Pancreas (tissue), 10 donors: ENCODE measurements around the gene SORCS2. TPM values are rescaled to one million over a fixed set of nuclear protein-coding genes. Genes with fewer than 3 reads are reported as not detected.

ENCODE experiments used
- ATAC-seq, 4 donors: fragments of 200-7000 bp; cut with Tn5 transposase; one replicate each; pipeline versions ENCODE4 v1.8.0 to v1.9.1; 2020; ENCODE audit warnings: mild to moderate bottlenecking in 4 of 4, moderate library complexity in 4 of 4
- DNase-seq, 6 donors: peaks; one replicate each; pipeline ENCODE4 v3.0.0-alpha.2; 2020
- FAIRE-seq: peaks from 2 replicates; lab custom pipeline; 2012; peaks lifted over from hg19 to GRCh38; lab: Jason Lieb, UNC
- H3K27ac ChIP-seq, 4 donors: fragments of 200-600 bp; sonication (generic); 1 replicate in 3 of 4; 2 replicates in 1 of 4; pipeline versions ENCODE4 v1.5.0 to v1.8.0; 2020
- H3K27me3 ChIP-seq, 4 donors: fragments of 200-600 bp; one replicate each; pipeline ENCODE4 v1.8.0; 2021
- H3K36me3 ChIP-seq, 3 donors: fragments of 200-600 bp; sonication (generic) in 1 of 3; one replicate each; pipeline versions ENCODE4 v1.5.0 to v1.8.0; 2020 to 2021
- H3K4me1 ChIP-seq, 3 donors: fragments of 200-600 bp; one replicate each; pipeline ENCODE4 v1.8.0; 2021
- H3K4me3 ChIP-seq, 4 donors: fragments of 200-600 bp; sonication (generic) in 2 of 4; one replicate each; pipeline versions ENCODE4 v1.5.0 to v1.8.0; 2020 to 2021
- H3K9me3 ChIP-seq, 4 donors: fragments of 200-600 bp; one replicate each; pipeline ENCODE4 v1.8.0; 2021
- CTCF ChIP-seq, 4 donors: fragments of 200-600 bp; sonication (generic) in 3 of 4; IDR thresholded peaks; one replicate each; pipeline versions ENCODE4 v1.5.0 to v1.8.0; 2021; ENCODE audit warnings: antibody characterized with exemption in 4 of 4
- WGBS, 2 donors: extraction: QIAGEN DNeasy Blood & Tissue Kit; methylation state at CpG; one replicate each; pipeline ENCODE4 v1.1.7; 2013; 5-methylcytosine and 5-hydroxymethylcytosine counted together
- intact Hi-C, 3 donors: fragments of 100-400 bp; cut with DNase I; formaldehyde crosslinking; loops; one replicate each; pipeline versions ENCODE4 v1.11.1 to v1.14.2; 2022
- polyA plus RNA-seq, 2 donors: library from polyadenylated mRNA; stranded (reverse); fragments of 200-250 nt; gene quantifications; one replicate each; pipeline ENCODE4 v1.2.3, GENCODE V29; 2013
- total RNA-seq, 6 donors: library from RNA; stranded (reverse); fragmentation: NEBNext Ultra II Directional in 4 of 6; extraction: Animal tissue kit (Norgen Biotek cat#: 25700) in 4 of 6; gene quantifications; one replicate each; pipeline versions ENCODE4 v1.2.1 to v1.2.4, GENCODE V29; 2021 to 2023
- donor health status: healthy with polysubstance abuse.
- donor health status: DM: no; HTN: no; CAD: no; lungs with moderate emphysema.
- donor health status: DM: no; HTN: no; CAD: no.
- donor health status: control.
- donor health status: control.
- donor health status: Bipolar disorder and iron deficiency.
- donor health status: DM: yes; HTN: yes; CAD: no.
- donor health status: DM: no; HTN: no; CAD: no.
- donor health status: DM: no; HTN: no; CAD: no.
- donor health status: DM: yes; HTN: yes; CAD: no.

The SORCS2 gene
- total and polyA plus RNA-seq, 8 donors: 0.14 to 1.7 (median 0.42) TPM

DNA sequence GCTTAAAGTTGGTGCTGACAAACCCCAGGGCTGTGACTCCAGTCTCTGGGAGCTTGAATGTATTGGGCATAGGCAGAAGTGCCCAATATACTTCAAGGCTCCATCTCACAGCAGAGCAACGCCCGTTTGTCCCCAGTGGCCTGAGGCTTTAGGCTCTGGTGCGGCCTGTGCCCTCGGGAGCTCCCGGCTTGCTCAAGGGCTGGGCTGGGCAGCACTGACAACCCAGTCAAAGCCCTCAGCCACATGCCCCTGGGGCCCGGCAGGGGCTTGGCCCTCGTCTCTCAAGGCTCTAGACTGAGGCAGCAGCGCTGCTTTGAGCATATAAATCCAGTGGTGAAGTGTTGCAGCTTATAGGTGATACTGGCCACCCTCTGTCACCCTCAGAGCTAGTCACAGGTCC is 543.6 kb downstream of the SORCS2 start:
- H3K36me3 ChIP-seq: no peaks in the 10 kb centered on the region
- TF ChIP-seq CTCF (IDR thresholded peaks at IDR 0.05): no peak
- WGBS, 2 donors: 59 to 80% methylated on average over 8 of the region's 8 CpGs
- H3K9me3 ChIP-seq: no peaks in the 10 kb centered on the region
- DNase-seq (peak in 1 of 6 donors; percentile 45), FAIRE-seq (no peak), ATAC-seq (no peak)
- no peaks in the 10 kb centered on the region for H3K27me3 ChIP-seq
- H3K4me3 ChIP-seq: no peak overlapping the region
- intact Hi-C loops: no loop called here
- no peaks in the 10 kb centered on the region for H3K4me1 ChIP-seq
- H3K27ac ChIP-seq: no peak overlapping the region

DNA sequence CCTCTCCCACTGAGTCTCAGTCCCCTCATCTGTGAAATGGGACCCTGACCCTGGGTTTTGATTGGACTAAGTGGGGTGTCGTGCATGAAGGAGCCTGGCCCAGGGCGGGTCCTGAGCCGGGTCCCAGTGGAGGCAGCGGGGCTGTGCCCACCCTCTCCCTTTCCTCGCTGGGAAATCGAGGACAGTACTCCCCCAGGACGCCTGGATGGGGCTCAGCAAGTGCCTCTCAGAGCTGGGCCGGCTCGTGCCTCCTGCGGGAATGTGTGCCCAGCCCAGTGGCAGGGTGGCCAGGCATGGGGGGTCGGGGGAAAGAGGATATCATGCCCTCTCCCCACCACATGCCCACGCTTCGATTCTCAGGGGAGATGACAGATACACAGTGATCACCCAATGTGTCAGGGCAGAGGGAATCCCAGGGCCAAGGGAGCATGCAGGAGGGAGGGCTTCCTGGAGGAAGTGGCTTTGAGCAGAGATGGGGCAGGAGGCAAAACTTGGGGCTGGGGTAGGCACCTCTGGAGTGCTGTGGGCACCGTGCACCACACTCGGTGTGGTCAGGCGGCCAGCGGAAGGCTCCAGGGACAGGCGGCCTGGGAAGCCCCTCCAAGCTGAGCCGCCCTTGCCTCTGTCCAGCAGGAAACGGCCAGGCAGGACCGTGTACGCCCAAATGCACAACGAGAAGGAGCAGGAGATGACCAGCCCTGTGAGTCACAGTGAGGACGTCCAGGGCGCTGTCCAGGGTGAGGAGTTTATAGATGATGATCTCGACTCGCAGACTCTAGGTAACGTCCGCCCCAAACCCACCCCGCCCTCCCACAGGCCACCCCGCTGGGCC is 544.3 kb downstream of the SORCS2 start:
- Histone ChIP-seq H3K27me3 (no peaks in the 10 kb centered on the region), H3K4me3 (no peak overlapping the region), H3K27ac (no peak overlapping the region), H3K4me1 (no peaks in the 10 kb centered on the region), H3K36me3 (no peaks in the 10 kb centered on the region), H3K9me3 (no peaks in the 10 kb centered on the region)
- 61 to 66% methylated on average over 31 of the region's 31 CpGs for WGBS, 2 donors
- no peak for TF ChIP-seq CTCF (IDR thresholded peaks at IDR 0.05)
- peak in 1 of 6 donors; percentile 41 for DNase-seq
- FAIRE-seq: no peak
- intact Hi-C loops: no loop called here
- ATAC-seq: no peak

DNA sequence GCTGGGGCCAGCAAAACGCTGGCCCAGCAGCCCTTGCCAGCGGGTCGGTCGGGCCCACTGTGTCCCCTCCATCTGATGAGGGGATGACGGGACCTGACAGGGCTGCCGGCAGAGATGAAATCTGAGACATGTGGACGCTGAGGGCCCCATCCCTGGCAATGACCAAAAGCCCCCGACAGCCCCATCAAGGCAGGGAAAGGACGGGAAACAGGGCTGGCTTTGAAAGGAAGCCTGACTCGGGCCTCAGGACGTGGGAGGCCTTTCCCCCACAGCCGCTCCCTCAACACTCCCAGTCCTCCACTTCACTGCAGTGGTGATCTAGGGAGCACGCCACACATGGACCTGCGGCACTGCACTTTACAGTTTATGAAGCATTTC is 544.9 kb downstream of the SORCS2 start:
- ATAC-seq (no peak), FAIRE-seq (no peak), DNase-seq (peak in 1 of 6 donors; percentile 30)
- TF ChIP-seq CTCF (IDR thresholded peaks at IDR 0.05): no peak
- Histone ChIP-seq H3K9me3 (no peaks in the 10 kb centered on the region), H3K27me3 (no peaks in the 10 kb centered on the region), H3K36me3 (no peaks in the 10 kb centered on the region), H3K4me1 (no peaks in the 10 kb centered on the region), H3K4me3 (no peak overlapping the region), H3K27ac (no peak overlapping the region)
- intact Hi-C loops: no loop called here
- 74 to 75% methylated on average over 14 of the region's 14 CpGs for WGBS, 2 donors

DNA sequence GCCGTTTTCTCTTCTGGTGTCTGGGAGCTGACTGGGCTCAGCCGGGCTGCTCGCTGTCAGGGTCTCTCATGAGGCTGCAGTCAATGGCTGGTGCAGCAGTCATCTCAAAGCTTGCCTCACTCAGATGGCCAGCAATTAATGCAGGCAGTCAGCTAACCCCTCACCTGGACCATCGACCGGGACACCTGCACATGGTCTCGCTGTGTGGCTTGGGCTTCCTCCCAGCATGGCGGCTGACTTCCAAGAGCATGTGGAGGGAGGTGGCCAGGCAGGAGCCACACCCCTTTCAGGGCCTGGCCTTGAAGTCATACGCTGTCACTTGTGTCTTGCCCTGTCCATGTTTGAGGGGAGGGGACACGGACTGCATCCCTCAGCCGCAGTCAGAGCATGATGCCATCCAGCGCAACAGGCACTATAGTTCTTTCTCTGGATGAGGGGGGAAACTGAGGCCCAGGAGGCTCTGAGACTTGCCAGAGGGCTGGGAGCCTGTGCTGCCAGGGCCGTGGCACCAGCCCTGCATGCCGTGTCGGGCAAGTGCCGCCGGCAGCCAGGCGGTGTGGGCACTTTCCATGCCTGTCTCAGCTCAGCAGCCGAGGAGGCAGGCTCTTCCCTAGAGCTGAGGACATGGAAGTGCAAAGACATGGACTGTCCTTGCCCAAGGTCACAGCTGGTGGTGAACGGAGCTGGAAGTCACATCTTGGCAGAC is 545.6 kb downstream of the SORCS2 start:
- no peak for ATAC-seq
- H3K4me1 ChIP-seq: no peaks in the 10 kb centered on the region
- no peak overlapping the region for H3K27ac ChIP-seq
- no peaks in the 10 kb centered on the region for H3K27me3 ChIP-seq
- no peak for FAIRE-seq
- H3K36me3 ChIP-seq: no peaks in the 10 kb centered on the region
- peak in 1 of 6 donors; percentile 19 for DNase-seq
- intact Hi-C loops: no loop called here
- no peak overlapping the region for H3K4me3 ChIP-seq
- 85 to 91% methylated on average over 19 of the region's 19 CpGs for WGBS, 2 donors
- H3K9me3 ChIP-seq: no peaks in the 10 kb centered on the region
- TF ChIP-seq CTCF (IDR thresholded peaks at IDR 0.05): no peak
